GM21619 (cell line): Measurements from ENCODE around the gene NDRG4.
"Not testable (repeated sequence)": the region's sequence is repeated elsewhere in the genome, so short reads cannot be mapped to it uniquely, and the experiment has no call there.

Source experiments
- ATAC-seq: cut with Tn5 transposase; IDR thresholded peaks from one replicate; pipeline ENCODE4 v1.9.1; 2021; ENCODE audit not compliant: unreplicated experiment

NDRG4 gene

DNA sequence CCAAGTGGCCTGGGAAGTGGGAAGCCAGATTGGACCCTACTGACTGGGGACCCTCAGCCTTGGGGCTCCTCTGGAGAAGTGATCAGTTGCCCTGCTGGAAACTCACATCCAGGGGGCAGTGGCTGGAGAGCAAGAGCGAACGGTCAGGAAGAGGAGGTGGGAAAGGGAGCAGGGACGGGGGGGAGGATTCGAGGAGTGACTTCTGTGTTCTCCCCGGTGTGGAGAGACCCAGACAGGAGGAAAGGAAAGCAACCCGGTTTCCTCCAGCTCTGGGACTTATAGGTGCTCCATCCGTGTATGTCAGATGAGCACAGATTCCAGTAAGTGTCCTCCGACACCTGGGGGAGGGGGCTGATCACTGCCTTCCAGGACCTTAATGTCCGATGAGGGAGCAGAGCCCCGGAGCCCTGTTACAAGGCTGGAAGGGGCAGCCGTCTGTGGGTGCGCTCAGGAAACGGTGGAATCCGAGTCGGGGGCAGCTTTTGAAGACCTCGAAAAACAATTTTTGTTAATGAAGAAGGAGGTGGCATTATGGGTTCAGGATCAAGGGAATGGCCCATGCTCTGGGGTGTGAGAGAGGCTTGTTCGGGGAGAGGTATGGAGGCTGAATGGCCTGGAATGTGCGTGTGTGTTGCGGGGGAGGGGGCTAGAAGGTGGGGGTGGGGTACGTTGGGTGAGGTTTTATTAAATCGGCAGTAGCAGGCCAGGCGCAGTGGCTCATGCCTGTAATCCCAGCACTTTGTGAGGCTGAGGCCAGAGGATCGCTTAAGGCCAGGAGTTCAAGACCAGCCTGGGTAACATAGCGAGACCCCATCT lies 34.8 kb upstream of the NDRG4 start:
- ATAC-seq = no peak

DNA sequence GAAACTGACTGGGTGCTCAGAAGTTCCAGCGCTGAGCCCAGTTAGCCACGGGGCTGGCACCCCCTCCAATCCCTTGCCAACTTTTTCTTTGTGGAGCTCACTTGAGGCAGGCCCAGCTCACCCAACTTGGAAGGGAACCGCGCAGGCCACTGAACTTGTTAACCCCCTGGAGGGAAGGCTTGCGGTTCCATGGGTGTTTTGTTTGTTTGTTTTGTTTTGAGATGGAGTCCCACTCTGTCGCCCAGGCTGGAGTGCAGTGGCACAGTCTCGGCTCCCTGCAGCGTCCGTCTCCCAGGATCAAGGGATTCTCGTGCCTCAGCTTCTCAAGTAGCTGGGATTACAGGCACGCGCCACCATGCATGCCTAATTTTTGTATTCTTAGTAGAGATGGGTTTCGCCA lies 34.1 kb upstream of the NDRG4 start:
- ATAC-seq = no peak

DNA sequence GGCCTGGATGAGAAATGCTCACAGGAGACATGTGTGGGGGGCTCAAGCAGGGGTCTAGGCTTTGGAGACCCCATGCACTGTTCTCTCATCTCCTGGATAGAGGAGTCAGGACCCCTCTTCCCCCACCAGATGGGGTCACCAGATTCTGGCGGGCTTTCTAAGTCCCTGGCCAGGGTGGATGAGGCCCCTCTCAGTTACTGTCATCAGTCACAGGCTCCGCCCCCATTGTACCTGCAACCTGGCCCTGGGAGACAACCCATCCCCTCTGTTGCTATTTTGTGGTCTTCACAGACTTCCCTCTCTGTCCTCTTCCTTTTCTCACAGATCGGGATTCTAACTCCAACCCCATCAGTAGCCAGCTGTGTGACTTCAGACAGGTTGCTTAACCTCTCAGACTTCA lies 33.5 kb upstream of the NDRG4 start:
- ATAC-seq = no peak

DNA sequence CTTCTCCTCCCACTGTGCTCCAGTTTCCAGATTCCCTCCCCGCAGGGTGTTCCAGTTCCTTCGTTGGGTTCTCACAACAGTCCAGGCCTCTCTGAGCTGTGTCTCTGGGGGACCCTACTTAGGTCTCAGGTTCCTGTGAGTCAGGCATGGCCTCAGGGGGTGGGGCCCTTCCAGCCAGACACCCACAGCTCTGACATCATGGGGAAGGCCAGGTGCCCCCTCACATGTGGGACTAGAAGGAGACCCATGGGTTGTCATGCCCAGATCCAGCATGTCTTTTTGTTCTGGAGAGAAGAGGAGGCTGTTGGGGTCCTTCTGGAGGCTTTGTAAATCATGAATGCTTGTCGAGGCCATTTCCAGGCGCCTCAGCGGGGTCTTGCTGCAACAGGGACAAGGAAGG lies 32.0 kb upstream of the NDRG4 start:
- ATAC-seq = no peak

DNA sequence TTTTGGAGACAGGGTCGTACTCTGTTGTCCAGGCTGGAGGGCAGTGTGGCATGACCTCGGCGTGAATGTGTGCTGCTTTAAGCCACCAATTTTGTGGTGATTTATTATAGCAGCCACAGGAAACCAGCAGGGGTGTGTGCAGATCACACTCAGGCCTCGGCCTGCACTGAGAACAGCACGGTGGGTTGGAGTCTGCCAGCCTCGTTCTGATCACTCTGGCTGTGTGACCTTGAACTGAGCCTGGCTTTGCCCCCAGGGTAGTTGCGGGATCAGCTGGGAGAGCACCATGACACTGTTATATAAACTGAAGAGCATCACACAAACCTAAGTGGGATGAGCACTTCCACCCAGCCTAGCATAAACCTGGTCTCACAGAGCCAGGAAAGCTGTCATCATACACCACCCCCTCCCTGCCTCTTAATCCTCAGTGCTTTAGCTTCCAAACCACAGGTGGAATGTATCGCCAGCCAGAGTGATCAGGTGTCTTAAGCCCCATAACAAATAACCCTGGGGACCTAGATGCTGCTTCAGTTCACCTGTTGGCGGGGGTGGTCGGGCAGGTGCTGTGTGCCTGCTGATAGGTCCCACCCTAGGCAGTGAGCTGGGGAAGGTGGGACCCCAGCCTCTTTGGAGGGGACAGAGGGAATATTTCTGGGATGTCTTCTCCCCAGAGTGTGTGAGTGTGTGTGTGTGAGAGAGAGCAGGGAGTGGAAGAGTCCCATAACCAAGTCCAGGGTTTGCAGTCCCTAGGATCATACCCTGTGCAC lies 28.6 kb upstream of the NDRG4 start:
- no peak for ATAC-seq

DNA sequence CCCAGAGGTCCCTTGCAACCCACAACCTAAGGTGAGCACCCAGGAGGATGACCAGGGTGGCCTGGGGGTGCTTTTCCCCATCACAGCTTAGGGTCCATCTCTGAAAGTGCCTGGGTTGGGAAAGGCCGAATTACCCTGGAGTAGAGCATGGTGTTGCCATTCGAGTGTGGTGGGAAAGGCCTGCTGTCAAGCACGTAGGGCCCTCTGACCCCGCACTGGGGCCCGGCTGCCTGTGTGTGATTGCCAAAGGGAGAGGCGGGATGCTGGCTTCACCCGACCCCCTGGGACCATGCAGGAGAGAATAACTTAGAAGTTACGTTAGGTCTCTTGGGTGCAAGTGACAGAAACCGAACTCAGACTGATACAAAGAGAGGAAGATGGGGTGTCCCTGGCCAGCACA lies 27.7 kb upstream of the NDRG4 start:
- no peak for ATAC-seq

DNA sequence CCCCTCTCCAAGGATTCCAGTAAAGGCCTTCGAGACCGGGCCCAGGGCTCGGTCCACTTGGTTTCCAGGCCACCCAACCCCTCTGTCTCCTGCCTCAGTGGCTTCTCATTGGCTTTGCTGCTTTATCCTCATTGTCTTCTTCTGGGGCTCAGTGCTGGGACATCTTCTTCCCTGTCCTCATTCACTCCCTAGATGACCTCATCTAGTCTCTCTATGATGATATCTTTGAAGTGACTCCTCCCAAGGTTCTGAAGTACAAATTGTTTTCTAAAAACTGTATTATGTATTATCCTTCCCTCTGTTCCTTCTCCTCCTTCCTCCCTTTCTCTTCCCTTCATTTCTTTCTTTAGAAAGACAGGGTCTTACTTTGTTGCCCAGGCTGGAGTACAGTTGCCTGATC lies 27.1 kb upstream of the NDRG4 start:
- no peak for ATAC-seq

DNA sequence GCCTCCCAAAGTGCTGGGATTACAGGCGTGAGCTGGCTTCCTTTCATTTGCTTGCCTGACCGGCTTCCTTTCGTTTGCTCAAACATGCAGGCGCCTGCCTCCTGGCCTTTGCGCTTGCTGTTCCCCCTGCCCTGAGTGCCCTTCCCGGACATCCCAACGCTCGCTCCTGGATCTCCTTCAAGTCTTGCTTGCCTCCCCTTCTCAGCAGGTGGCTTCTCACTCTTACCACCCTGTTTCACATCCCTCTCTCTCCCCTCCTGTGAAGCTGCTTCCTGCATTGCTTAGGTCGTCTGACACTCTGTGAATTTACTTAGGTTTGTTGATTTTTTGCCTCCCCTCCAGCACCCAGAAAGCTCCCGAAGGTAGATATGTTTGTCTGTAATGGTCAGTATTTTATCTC lies 25.6 kb upstream of the NDRG4 start:
- ATAC-seq = no peak

DNA sequence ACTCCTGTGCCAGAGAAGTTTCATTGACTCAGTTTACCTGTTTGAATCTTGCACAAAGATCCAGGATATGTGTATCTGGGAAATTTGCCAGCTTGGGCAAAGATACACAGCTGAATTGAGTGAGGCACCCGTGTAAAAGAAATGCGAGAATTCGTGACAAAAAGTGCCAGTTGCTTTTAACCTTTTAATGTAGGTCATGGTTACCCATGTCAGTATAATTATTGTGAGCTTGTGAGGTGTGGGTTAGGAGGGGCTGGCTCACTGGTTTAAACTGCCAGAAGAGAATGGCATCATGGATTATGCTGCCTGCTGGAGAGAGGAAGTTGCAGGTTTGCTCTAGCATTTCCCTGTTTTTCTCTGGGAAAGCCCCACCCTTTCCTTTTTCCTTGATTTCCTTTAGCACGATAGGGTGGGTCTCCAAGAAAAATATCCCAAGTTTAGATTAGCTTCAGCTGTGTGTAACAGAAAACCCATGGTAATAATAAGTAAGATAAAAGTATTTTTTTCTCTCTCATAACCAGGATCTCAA lies 24.8 kb upstream of the NDRG4 start:
- no peak for ATAC-seq

DNA sequence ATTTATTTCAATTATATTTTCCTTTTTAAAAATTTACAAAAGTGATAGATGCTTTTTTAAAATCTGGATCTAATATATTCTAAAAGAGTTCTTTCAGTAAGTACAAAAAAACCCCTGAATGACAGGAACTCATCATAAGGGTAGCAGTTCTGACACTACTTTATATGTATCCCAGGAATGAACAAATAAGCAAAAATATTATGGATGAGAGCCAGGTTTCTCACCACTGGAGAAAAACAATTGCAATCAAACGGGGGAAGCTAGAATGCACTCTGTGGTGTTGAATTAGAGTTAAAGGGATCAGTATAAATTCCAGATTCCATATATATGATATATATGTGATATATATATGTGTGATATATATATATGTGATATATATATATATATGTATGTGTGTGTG lies 23.2 kb upstream of the NDRG4 start:
- ATAC-seq = no peak

DNA sequence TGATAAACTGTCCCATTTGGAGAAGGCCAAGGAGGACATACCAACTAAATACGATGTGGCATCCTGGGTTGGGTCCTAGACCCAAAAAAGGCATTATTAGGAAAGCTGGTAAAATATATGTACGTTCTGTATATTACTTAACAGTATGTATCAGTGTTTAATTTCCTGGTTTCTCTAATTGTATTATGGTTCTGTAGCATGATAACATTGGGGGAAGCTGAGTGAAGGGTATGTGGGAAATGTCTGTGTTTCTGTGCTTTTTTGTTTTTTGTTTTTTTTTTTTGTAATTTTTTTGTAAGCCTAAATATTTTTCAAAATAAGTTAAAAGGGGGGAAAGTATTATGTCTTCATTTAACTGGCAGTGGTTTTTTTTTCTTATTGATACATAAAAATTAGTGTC lies 21.5 kb upstream of the NDRG4 start:
- ATAC-seq = no peak

DNA sequence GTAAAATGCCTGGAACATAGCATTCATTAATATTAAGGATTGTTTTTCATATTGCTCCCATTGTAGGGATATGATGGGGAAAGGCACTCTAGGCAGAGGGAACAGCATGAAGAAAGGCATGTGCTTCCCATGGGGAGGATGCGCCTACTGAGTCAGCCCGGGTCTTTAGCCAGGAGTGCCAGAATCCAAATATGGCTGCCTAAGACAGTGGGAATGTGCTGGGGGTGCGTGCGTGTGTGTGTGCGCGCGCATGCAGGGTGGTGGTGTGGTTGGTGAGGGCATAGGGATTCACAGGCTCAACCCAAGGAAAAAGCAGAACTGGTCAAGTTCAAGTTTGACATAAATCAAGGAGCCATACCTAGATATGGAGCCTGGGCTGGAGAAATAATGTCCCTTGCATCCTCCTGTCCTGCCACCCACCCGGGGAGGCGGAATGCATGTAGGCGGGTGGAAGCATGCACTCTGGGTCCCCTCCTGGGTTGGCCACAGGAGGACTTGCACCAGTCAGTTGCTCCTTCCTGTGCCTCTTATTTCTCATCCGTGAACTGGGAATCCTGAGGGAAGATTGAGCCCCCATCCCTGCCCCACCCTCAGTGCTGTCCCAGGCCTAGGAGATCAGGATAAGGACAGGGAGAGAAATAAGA lies 18.6 kb upstream of the NDRG4 start:
- ATAC-seq = no peak

DNA sequence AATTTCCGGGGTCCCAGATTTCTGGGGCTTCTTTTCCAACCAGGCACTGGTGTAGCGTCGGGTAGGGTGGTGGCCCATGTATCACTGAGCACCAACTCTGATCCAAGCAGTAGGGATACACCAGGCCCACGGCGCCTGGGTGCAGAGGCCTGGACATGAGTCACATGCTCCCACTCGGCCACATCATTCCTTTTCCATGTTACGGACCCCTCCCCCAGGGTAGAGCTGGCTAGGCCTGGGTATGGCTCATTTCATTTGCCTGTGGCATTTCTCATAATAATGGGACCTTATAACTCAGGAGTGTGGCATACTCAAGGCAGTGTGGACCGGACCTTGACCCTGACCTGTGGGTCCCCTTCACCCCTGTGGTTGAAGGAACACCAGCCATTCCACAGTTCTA lies 18.0 kb upstream of the NDRG4 start:
- no peak for ATAC-seq

DNA sequence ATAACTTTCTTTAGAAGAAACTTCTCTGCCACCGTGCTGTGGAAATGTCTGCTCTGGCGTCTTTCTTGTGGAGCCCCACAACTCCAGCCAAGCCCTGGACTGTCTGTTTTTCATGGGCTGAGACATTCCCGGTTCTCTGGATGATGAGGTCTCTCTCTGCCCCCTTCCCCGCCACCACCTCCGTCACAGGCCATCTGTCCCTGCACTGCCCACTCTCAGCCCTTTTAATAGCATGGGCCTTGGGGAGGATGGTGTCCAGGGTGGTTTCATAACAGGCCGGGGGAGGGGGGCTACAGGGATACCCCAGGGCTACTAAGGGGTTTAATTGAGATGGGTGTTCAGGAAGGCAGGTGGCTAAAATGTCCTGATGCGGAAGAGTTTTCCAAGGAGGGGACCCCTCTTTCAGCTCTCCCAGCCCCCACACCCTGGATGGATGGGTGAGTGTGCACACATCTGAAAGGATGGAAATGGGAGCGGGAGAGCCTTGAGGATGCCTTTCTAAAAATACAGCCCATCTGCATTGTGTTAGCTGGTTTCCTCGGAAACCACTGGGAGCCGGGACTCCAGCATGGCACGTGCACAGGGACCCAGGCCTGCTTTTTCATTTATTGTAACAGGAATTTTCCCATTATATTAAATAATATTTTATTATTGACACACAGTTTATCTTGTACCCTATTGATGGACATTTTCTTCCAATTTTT lies 14.6 kb upstream of the NDRG4 start:
- ATAC-seq = no peak

DNA sequence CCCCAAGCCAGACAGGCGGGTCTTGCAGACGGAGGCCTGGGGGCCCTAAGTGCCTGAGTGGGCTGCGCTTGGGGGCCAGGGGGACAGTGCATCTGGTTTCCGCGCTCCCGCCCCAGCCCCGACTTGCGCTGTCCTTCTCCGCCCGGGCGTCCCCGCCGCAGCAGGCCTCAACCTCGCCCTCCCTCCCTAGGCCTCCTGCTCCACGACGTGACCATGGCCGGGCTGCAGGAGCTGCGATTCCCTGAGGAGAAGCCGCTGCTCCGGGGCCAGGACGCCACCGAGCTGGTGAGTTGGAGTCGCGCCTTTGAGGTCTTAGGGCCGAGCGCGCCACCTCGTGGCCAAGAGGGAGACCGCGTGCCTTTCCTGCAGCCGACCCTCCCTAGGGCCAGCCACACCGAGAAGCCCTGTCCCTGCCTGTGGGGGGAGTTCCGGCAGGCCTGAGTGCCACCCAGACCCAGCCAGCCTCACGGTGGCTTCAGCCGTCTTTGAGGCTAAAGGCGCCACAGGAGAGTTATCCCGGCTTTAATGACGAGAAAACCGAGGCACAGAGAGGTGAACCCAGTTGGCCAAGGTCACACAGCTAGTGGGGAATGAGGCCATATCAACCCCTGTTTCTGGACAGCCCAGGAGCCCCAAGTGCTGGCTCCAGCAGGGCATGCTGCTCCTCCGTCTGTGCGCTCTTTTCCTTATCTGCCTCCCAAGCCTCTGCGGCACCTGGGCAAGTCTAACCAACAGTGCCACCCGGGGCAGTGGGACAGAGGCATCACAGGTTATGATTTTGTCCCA lies 12.2 kb upstream of the NDRG4 start:
- ATAC-seq = peak; percentile 79

DNA sequence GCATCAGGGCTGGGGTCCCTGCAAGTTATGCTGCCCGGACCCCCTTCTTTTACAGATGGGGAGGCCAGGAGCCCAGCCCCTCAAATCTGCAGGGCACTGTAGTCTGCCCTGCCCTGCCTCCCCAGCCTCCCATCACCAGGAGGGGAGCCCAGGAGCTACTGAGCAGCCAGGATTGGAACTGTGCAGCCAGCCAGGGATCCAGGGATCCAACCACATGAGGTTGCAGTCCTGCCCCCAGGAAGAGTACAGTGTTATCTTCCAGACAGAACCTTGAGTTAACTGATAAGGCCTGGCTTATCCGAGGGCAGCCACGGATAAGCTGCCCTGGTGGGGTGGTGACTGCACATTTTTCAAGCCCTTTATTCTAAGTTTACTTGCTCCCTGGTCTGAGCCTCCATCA lies 11.4 kb upstream of the NDRG4 start:
- no peak for ATAC-seq

DNA sequence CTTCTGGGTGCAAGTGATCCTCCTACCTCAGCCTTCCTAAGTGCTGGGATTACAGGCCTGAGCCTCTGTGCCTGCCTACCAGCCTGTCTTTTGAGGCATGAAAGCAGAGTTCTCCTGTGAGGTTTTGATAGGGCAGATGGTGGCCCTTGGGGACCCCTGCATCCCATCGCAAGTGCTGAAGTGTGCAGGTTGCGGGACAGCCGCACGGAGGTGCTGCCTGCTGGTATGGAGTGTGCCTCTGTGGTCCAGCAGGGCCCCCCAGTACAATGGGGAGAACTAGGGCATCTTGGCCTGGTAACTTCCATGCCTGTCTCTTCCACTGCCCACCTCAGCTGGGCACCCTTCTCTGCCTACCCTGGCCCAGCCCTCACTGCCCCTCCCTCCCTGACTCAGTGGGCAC lies 9.9 kb upstream of the NDRG4 start:
- no peak for ATAC-seq

DNA sequence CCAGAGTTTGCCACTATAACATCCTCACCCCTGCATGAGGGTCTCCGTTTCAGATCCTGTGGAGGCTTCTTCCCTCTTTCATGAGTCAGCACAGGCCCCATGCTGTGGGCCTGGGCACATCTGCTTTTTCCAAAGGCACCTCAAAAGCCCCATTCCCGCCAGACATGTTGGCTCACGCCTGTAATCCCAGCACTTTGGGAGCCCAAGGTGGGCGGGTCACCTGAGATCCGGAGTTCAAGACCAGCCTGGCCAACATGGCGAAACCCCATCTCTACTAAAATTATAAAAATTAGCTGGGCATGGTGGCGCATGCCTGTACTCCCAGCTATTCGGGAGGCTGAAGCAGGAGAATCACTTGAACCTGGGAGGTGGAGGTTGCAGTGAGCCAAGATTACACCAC lies 9.4 kb upstream of the NDRG4 start:
- ATAC-seq = not testable (repeated sequence)

DNA sequence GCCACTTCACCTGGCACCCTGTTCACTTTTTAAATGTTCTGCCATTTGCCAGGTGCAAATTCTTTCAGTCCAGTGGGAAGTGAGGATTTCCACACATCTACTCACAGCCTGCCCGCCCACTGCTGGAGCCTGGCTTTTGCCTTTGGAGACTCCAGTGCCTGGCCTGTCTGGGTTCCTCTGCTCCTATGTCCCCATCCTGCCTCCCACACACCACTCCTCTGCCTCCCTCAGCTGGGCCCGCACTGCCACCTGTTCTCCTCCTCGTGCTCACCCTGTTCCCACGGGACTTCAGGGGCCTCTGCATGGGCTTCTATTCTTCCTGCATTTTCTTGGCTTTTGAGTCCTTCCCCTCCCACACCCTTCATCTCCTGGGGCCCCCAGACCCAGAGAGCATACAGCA lies 7.9 kb upstream of the NDRG4 start:
- ATAC-seq = no peak

DNA sequence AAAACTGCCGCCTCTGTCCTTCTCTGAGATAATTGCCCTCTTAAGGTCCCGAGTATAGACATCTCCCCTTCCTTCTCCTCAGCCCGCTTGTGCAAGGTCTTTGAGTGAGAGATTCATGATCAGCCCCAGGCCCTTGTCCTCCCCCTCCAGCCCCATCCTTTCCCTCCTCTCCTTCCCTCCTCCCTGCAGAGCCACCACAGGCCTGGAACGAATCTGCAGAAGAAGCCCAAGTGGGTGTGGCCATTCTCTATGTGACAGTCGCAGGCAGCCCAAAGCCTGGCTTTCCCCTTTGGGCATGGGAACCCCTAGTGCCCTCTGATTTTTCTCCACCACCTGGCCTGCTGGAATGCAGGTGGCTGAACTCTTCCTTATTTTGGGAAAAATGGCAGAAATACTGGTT lies 7.2 kb upstream of the NDRG4 start:
- no peak for ATAC-seq
